ENCODE results near the gene MTA3.

DNA sequence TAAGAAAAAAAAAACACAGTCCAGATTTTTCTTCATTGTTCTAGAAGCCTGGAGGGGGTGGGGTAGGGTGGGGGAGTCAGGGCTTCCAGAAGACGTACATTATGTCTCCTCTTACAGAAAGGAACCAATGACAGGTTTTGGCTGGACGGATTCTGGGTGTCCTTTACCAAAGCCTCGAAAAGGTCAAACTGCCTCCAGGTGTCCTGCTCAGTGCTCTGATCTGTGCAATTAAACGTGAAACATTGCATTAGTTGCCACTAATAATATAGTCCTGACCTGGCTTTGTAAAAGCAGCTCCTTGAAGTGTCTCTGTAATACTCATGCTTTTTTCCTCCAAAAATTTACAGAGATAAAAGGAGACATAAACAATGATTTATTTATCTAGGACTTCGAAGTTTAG, 11.1 kb upstream of the MTA3 start:
- TF ChIP-seq, protein P1, sequence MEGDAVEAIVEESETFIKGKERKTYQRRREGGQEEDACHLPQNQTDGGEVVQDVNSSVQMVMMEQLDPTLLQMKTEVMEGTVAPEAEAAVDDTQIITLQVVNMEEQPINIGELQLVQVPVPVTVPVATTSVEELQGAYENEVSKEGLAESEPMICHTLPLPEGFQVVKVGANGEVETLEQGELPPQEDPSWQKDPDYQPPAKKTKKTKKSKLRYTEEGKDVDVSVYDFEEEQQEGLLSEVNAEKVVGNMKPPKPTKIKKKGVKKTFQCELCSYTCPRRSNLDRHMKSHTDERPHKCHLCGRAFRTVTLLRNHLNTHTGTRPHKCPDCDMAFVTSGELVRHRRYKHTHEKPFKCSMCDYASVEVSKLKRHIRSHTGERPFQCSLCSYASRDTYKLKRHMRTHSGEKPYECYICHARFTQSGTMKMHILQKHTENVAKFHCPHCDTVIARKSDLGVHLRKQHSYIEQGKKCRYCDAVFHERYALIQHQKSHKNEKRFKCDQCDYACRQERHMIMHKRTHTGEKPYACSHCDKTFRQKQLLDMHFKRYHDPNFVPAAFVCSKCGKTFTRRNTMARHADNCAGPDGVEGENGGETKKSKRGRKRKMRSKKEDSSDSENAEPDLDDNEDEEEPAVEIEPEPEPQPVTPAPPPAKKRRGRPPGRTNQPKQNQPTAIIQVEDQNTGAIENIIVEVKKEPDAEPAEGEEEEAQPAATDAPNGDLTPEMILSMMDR (IDR thresholded peaks at IDR 0.05) = no peak
- TF ChIP-seq EZH2 (IDR thresholded peaks at IDR 0.05; ENCODE audit: borderline replicate concordance, insufficient read depth, low read depth, low read length, poor library complexity, severe bottlenecking) = no peak

Measured in B cell (primary cell).